ENCODE measurements around the gene SYDE2.
"Not testable (repeated sequence)": the region's sequence is repeated elsewhere in the genome, so short reads cannot be mapped to it uniquely, and the experiment has no call there.

Gene SYDE2

DNA sequence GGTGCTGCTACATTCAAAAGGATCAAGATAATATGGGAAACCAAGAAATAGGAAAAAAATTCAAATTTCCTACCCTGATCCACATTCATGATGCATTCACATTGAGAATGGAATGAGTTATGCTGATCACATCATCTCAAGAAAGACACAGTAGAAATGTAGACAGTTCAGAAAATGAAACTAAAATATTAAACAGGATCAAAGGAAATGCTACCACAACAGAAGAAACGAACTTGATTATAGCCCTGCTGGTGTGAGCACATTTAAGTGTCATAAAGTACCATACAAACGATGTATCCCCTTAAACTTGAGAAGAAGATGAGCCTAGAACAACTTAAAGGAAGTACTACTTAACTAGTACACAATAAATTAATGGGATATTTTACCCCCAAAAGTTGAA is 21.3 kb downstream of the SYDE2 start:
- DNase-seq (ENCODE audit: extremely low spot score, insufficient read length, low read depth) (no peak), FAIRE-seq (peak; percentile 15)

- FAIRE-seq (no peak), DNase-seq (ENCODE audit: extremely low spot score, insufficient read length, low read depth) (no peak)
These were observed 22.4 kb downstream of the SYDE2 start for GRCh38 chr1:85178396-85178795.

DNA sequence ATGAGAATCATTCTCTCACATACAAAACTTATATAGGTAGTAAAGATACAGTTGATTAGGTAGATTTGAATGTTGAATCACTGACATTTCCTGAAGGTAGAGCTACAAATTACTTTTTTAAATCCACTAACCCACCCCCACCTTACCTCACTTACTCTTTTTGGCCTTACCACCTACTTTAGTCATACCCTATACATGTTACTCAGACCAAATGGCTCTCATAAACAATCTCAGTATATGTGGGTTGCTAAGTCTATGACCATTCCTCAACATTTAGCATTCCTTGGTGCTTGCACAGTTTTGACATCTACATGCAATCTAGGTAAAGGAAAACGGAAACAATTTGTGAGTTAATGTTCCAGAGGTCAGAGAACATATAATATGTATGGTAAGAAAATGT is 26.3 kb downstream of the SYDE2 start:
- DNase-seq (ENCODE audit: extremely low spot score, insufficient read length, low read depth) (no peak), FAIRE-seq (no peak)

DNA sequence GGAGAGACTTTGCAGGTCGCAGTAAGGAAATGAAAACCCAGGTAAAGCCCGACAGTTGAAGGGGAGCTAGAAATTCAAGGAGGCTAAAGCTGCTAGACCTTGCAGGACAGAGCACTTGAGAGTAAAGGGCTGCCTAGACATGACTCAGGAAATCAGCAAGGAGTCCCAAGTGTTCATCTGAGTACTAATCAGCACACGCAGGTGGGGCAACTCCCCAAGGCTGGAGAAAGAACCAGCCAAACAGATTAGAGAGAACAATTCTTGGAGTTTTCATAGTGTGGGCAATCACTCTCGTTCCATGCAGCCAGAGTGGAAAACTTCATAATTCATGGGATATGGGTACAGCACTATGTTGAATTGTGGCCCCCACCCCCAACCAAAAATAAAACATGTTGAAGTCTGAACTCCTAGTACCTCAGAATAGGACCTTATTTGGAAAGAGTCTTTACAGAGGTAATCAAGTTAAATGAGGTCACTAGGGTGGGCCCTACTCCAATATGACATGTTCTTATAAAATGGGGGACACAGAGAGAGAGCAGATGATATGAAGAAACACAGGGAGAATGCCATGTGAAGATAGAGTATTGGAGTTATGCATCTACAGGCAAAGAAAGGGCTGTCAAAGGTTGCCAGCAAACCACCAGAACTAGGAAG is 28.0 kb downstream of the SYDE2 start:
- DNase-seq (ENCODE audit: extremely low spot score, insufficient read length, low read depth) (no peak), FAIRE-seq (no peak)

DNA sequence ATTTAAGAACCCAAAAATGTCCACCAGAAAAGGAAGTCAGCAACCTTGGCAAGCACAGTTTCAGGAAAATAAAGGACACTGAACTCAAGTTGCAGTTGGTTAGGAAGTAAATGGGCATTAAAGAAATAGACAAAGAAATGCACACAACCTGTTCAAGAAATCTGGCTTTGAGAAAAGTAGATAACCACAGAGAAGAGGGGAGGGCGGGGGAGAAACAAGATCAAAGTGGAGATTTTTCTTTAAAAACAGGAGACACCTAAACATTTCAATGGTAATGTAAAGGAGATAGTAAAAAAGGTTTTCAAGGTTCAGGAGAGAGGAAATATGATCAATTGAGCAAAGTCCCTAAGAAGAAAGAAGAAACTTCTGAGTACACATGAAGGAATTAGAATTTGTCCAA is 29.1 kb downstream of the SYDE2 start:
- FAIRE-seq (no peak), DNase-seq (ENCODE audit: extremely low spot score, insufficient read length, low read depth) (no peak)

- FAIRE-seq (no peak), DNase-seq (ENCODE audit: extremely low spot score, insufficient read length, low read depth) (no peak)
These were observed 31.9 kb downstream of the SYDE2 start for GRCh38 chr1:85168884-85169283.

GRCh38 chr1:85166351-85166750 is 34.5 kb downstream of the SYDE2 start:
- DNase-seq (ENCODE audit: extremely low spot score, insufficient read length, low read depth) (no peak), FAIRE-seq (no peak)

DNA sequence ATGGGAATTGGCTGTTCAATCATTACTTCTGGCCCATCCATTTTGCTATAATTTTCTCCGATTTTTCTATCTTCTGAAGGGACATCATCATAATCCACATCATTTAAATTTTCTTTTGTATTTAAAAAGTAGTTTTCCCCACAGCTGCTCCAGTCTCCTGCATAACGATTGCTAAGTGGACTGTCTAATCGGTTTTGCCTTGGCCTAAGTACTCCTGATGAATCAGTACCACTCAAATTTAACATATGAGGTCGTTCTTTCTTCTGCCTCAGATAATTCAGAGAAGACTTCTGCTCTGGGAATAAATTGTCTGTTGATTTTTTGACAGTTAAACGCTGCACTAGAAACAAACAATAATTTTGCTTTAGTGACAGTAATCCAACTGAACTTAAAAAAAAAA is 41.9 kb downstream of the SYDE2 start:
- FAIRE-seq (no peak), DNase-seq (ENCODE audit: extremely low spot score, insufficient read length, low read depth) (no peak)

DNA sequence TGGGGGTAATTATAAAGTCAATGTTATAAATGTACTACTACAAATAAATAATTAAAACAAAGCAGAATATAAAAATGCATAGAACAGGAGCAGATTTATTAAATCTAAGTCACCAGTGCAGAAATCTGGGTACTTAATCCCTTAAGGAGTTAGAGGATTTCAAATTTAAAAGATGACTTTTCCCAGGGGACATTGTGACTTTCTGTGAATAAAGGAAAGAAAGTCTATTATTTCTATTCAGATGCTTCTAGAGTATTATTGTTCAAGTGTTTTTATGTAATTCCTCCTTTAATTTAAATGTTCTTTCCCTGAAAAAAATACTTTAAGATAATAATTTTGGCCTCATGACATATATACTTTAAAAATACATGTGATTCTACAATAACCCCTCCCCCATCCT is 43.4 kb downstream of the SYDE2 start:
- no peak for DNase-seq (ENCODE audit: extremely low spot score, insufficient read length, low read depth)

GRCh38 chr1:85153149-85153891 is 47.5 kb downstream of the SYDE2 start:
- FAIRE-seq (no peak), DNase-seq (ENCODE audit: extremely low spot score, insufficient read length, low read depth) (no peak)

More for the DNA sequence above, 43.4 kb downstream of the SYDE2 start:
- FAIRE-seq = no peak

DNA sequence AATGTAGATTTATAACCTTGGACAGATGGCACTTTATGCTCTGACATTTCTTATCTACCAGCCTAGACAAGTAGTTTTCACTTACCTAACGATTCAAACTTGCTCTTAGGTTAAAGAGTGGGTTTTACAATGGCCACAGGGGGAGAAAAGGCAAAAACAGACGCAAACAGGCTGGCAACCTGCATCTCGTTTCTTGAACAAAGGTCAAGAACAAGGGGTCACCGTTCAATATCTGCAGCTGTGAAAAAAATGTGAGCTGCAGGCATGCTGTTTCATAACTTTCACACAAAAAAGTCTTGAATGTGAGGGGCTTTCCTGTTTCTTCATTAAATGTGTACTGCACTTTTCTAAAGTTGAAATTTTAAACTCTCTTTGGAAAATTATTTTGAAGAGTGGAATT is 49.4 kb downstream of the SYDE2 start:
- no peak for FAIRE-seq
- no peak for DNase-seq (ENCODE audit: extremely low spot score, insufficient read length, low read depth)

GRCh38 chr1:85149805-85150204 is 51.0 kb downstream of the SYDE2 start:
- DNase-seq (ENCODE audit: extremely low spot score, insufficient read length, low read depth) = no peak
- FAIRE-seq = no peak

DNA sequence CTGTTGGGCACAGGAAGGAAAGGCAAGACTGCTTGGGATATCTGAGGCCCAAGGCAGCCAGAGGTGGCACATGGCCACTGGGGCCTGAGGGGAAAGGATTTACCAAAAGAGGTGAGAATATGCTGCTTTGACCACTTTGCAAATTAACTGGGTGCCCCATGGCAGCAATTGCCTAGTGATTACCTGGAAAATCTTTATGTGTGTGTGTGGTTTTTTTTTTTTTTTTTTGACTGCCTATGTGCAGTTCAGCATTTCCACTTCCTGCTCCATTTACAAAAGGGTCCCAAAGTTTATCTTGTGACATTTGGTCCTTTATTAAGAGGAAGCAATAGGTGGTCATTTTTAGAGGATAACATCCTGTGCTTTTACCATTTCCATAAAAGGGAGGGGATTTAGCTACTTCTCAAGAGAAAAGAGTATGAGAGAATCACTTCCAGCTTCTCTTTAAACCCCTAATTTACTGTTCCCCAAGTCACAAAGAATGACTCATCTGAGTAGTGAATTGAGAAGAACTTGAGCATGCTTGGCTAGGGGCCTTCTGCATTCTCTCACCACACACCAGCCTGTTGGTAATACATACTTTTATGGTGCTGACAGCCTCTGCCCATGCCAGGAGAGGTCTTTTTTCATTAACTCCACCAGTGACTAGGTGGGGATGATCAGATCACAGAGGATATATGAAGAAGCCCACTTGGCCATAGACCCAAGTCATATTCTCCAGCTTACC is 52.1 kb downstream of the SYDE2 start:
- DNase-seq (ENCODE audit: extremely low spot score, insufficient read length, low read depth) = peak; percentile 7
- peak; percentile 54 for FAIRE-seq

DNA sequence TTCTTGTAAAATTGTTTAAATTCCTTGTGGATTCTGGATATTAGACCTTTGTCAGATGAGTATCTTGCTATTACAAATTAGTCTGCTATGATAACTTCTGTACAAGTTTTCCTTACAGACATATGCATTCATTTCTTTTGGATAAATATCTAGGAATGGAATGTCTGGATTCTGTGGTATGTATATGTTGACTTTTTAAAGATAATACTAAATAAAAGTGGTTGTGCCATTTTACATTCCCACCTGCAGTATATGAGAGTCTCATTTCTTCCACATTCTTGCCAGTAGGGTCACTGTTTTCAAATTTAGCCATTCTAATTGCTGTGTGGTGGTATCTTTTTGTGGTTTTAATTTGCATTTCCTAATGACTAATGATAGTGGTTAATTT is 53.9 kb downstream of the SYDE2 start:
- no peak for FAIRE-seq
- DNase-seq (ENCODE audit: extremely low spot score, insufficient read length, low read depth) = no peak

- FAIRE-seq; DNase-seq (ENCODE audit: extremely low spot score, insufficient read length, low read depth): not testable (repeated sequence)
These were observed 54.4 kb downstream of the SYDE2 start for GRCh38 chr1:85146298-85146971.

- DNase-seq (ENCODE audit: extremely low spot score, insufficient read length, low read depth) (no peak), FAIRE-seq (no peak)
These were observed 56.5 kb downstream of the SYDE2 start for GRCh38 chr1:85144351-85144750.

- FAIRE-seq (no peak), DNase-seq (ENCODE audit: extremely low spot score, insufficient read length, low read depth) (no peak)
These were observed 58.1 kb downstream of the SYDE2 start for GRCh38 chr1:85142753-85143152.

DNA sequence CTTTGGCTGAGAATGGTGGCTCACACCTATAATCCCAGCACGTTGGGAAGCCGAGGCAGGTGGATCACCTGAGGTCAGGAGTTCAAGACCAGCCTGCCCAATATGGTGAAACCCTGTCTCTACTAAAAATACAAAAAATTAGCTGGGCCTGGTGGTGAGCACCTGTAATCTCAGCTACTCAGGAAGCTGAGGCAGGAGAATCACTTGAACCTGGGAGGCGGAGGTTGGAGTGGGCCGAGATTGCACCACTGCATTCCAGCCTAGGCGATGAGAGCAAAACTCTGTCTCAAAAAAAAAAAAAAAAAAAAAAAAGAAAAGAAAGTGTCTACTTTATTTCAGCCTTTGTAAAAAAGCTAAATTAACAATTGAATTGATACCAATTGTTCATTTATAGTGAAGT is 62.4 kb downstream of the SYDE2 start:
- DNase-seq (ENCODE audit: extremely low spot score, insufficient read length, low read depth); FAIRE-seq: not testable (repeated sequence)

- FAIRE-seq = no peak
- DNase-seq (ENCODE audit: extremely low spot score, insufficient read length, low read depth) = no peak
These were observed 63.2 kb downstream of the SYDE2 start for GRCh38 chr1:85137660-85138059.

DNA sequence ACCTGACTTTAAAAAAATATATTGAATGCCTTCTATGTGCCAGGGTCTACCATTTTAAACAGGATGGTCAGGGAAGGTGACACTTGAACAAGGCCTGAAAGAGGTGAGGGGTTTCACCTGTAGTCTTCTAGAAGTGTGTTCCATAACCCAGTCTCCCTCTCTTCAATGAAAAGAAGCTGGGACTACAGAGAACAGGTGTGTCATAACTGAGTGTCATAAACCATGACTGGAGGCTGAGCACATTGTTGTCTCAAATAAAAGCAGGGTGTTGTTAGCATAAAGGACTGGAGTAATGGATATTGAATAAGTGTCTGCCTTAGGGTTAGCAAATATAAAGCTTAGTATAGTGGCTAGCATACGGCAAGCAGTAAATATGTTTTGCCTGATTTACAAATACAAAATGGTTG is 65.4 kb downstream of the SYDE2 start:
- DNase-seq (ENCODE audit: extremely low spot score, insufficient read length, low read depth) (no peak), FAIRE-seq (no peak)

Measured in GM18507 (cell line).